ENCODE measurements around the gene MYL3. TPM values are rescaled to one million over a fixed set of nuclear protein-coding genes. Genes with fewer than 3 reads are reported as not detected.

Gene MYL3
- polyA plus RNA-seq, 1 experiment = 1.0 TPM

DNA sequence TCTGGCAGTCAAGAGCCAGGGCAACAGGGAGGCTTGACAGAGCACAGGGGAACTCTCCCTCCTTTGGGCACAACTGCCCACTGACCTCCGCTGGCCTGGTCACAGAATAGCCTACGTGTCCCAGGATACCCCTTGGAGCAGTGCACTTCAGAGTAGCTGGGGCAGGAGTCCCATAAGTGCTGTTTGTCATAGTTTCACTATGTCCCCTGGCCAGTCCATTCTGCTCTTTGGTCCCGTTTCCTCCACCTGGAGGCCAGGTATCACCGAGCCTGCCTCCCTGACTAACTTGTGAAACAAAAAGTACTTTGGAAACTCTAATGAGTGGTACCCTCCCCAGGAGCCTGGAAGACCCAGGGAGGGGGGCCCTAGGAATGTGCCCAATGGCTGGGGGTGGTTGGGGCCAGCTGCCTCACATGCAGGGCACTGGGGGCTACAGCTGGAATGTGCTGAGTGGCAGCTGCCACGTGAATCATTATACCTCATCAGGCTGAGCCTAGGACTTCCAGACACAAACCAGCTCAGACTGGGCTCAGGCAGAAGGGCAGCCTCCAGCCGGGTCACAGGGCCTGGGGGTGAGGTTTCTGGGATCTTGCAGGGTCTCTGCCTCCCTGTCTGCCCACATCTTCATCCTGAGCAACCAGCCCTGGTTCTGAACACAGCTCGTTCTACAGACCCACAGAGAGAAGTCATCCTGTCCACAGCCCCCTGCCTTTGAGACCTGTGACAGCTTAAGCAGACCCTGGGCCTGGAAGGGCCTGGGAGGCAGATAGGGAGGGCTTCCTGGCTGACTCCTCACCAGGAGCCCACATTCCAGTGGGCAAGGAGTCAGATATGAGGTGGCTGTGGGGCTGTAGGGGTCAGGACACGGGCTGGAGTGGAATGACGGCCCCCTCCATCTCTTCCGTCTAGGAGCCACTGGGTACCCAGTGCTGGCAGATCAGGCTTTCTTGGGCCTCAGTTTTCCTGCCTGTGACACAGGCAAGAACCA, 13.4 kb upstream of the MYL3 start:
- Histone ChIP-seq H3K27me3 (ENCODE audit: control insufficient read depth, insufficient read depth, low read length) (peaks cover 12% of the 10 kb centered on the region), H3K36me3 (ENCODE audit: control insufficient read depth, insufficient read depth, low read length) (no peaks in the 10 kb centered on the region), H3K4me3 (ENCODE audit: low read depth, low read length) (no peak overlapping the region)
- CTCF ChIA-PET = interaction anchor here (1.7 to 6.7 kb wide), 3 partner anchors 10 to 33 kb away, joined by 4 to 62 read pairs (median 24); no protein-coding TSS in a partner anchor
- POLR2A ChIA-PET = no interaction called here
- DNase-seq (ENCODE audit: low read depth) = no peak
- TF ChIP-seq, protein P1, sequence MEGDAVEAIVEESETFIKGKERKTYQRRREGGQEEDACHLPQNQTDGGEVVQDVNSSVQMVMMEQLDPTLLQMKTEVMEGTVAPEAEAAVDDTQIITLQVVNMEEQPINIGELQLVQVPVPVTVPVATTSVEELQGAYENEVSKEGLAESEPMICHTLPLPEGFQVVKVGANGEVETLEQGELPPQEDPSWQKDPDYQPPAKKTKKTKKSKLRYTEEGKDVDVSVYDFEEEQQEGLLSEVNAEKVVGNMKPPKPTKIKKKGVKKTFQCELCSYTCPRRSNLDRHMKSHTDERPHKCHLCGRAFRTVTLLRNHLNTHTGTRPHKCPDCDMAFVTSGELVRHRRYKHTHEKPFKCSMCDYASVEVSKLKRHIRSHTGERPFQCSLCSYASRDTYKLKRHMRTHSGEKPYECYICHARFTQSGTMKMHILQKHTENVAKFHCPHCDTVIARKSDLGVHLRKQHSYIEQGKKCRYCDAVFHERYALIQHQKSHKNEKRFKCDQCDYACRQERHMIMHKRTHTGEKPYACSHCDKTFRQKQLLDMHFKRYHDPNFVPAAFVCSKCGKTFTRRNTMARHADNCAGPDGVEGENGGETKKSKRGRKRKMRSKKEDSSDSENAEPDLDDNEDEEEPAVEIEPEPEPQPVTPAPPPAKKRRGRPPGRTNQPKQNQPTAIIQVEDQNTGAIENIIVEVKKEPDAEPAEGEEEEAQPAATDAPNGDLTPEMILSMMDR (IDR thresholded peaks at IDR 0.05; ENCODE audit: insufficient read depth, low read depth, low read length) = no peak

DNA sequence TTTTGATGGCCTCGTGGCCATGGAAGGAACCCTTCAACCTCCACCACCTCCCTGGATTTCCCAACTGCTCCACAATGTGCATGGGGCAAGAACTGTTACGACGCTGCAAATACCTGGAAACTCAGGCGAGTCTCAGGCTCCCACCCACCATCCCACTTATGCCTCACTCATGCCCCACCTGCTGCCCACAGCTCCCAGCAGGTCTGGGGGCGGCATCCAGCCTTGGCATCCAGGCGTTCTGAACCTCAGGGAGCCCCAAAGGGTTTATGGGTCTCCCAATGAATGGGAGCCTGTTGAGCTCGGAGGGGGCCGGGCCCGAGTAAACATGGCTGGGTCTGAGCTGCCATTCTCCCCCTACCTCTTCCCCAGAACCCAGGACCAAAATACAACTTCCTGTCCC, 12.3 kb upstream of the MYL3 start:
- TF ChIP-seq, protein P1 (IDR thresholded peaks at IDR 0.05; ENCODE audit: insufficient read depth, low read depth, low read length) = no peak
- CTCF ChIA-PET = interaction anchor here (6.4 to 6.7 kb wide), 2 partner anchors 9 to 20 kb away, joined by 24 to 62 read pairs; no protein-coding TSS in a partner anchor

DNA sequence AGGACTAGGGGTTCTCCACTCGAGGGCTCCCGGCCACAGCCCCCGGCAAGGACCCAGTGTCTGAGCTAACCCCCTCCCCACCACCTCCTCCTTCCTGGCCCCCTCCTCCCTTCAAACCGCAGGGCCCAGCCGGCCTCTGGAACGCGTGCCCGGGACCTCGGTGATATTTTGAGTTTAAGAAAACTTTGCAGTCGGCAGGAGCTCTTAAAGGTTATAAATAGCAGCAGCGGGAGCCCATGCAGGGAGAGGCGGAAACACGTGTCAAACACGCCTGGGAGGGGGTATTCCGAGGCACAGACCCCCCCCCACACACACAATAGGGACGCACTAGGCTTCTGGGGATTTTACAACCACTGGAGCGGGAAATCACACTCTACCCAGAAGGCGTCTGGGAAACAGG, 11.2 kb upstream of the MYL3 start:
- POLR2A ChIA-PET = interaction anchor here (0.6 kb wide), 1 partner anchor 178 kb away, joined by 3 read pairs; no protein-coding TSS in a partner anchor
- TF ChIP-seq, protein P1 (IDR thresholded peaks at IDR 0.05; ENCODE audit: insufficient read depth, low read depth, low read length) = no peak
- Histone ChIP-seq H3K4me3 (ENCODE audit: low read depth, low read length) (no peak overlapping the region), H3K27me3 (ENCODE audit: control insufficient read depth, insufficient read depth, low read length) (peaks cover 10% of the 10 kb centered on the region), H3K36me3 (ENCODE audit: control insufficient read depth, insufficient read depth, low read length) (no peaks in the 10 kb centered on the region)
- CTCF ChIA-PET = interaction anchor here (1.6 to 6.4 kb wide), 3 partner anchors 8 to 35 kb away, joined by 6 to 62 read pairs (median 7); no protein-coding TSS in a partner anchor
- no peak for DNase-seq (ENCODE audit: low read depth)

More for the DNA sequence above, 12.3 kb upstream of the MYL3 start:
- POLR2A ChIA-PET = no interaction called here
- no peak for DNase-seq (ENCODE audit: low read depth)
- peaks cover 9% of the 10 kb centered on the region for H3K27me3 ChIP-seq (ENCODE audit: control insufficient read depth, insufficient read depth, low read length)
- H3K4me3 ChIP-seq (ENCODE audit: low read depth, low read length) = no peak overlapping the region
- H3K36me3 ChIP-seq (ENCODE audit: control insufficient read depth, insufficient read depth, low read length) = no peaks in the 10 kb centered on the region

DNA sequence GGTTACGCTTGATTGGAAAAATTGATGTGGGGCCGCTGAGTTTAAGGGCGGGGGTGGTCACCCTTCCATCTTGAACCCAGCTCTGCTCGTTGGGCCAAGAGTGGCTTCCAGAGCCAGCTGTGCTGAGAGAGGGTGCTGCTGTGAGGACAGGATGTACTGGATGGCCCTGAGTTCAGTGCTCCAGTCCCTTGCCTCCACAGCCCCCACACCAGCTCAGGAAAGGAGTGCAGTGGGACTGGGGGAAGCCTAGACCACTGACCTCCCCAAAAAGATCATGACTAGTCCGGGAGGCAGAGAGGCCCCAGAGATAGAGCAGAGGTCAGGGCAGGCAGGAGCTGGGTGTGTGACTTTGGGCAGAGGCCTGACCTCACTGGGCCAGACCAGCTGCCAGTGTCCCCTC, 10.3 kb upstream of the MYL3 start:
- no peak for DNase-seq (ENCODE audit: low read depth)
- TF ChIP-seq, protein P1 (IDR thresholded peaks at IDR 0.05; ENCODE audit: insufficient read depth, low read depth, low read length) = no peak
- CTCF ChIA-PET = interaction anchor here (0.9 to 1.7 kb wide), 6 partner anchors 7 to 168 kb away, joined by 3 to 7 read pairs (median 4); no protein-coding TSS in a partner anchor
- H3K4me3 ChIP-seq (ENCODE audit: low read depth, low read length) = no peak overlapping the region
- POLR2A ChIA-PET = no interaction called here
- peaks cover 12% of the 10 kb centered on the region for H3K27me3 ChIP-seq (ENCODE audit: control insufficient read depth, insufficient read depth, low read length)
- H3K36me3 ChIP-seq (ENCODE audit: control insufficient read depth, insufficient read depth, low read length) = no peaks in the 10 kb centered on the region

DNA sequence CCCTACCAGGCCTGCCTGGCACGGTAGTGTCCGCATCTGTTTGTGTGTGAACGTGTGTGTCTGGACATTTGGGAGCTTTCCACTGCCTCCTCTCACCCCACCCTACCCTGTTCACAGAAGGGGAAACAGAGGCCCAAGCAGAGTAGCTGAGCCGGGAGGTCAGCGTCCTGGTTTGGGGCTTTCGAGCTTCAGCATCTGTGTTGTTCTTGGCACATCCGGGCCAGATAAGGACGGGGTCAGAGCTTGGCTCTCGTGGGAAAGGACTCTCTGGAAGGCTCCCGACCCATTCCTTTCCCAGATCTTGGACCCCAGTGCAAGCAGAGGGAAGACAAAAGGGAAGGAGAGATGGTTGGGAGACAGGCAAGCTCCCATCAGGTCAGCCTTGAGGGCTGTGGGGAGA, 8.0 kb upstream of the MYL3 start:
- CTCF ChIA-PET = interaction anchor here (0.7 to 2.7 kb wide), 4 partner anchors 14 to 396 kb away, joined by 3 to 17 read pairs (median 3); no protein-coding TSS in a partner anchor
- H3K4me3 ChIP-seq (ENCODE audit: low read depth, low read length) = no peak overlapping the region
- POLR2A ChIA-PET = no interaction called here
- no peak for DNase-seq (ENCODE audit: low read depth)
- TF ChIP-seq, protein P1 (IDR thresholded peaks at IDR 0.05; ENCODE audit: insufficient read depth, low read depth, low read length) = no peak
- no peaks in the 10 kb centered on the region for H3K36me3 ChIP-seq (ENCODE audit: control insufficient read depth, insufficient read depth, low read length)
- H3K27me3 ChIP-seq (ENCODE audit: control insufficient read depth, insufficient read depth, low read length) = peaks cover 12% of the 10 kb centered on the region

All from BJ (cell line).